GM21360 (cell line): Measurements from ENCODE around the gene SSBP4.

Experiments
- ATAC-seq: cut with Tn5 transposase; IDR thresholded peaks from one replicate; pipeline ENCODE4 v1.9.1; 2021; ENCODE audit warnings: mild to moderate bottlenecking, moderate library complexity; ENCODE audit not compliant: unreplicated experiment

The SSBP4 gene

GRCh38 chr19:18419699-18420460 lies 682 bp downstream of the SSBP4 start:
- no peak for ATAC-seq

DNA sequence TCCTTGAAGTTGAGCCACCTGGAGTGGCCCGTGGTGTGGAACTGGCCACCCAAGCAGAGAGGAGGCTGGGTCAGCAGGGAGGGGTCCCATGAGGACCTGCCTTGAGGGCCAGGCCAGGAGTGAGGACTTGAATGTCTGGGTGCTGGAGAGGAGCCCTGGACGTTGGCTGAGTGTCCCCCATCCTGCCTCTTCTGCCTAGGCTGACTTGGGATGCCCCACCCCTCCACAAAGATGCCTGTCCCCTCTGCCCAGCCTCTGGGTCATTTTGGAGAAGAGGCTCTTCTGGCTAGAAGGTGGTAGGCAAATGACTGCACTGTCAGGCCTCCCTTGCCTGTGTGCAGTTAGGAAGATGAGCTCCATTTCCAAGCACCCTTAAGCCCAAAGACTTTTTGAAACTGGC lies 1.7 kb downstream of the SSBP4 start:
- ATAC-seq = no peak

- ATAC-seq = no peak
Observed at GRCh38 chr19:18421371-18421959, 2.3 kb downstream of the SSBP4 start.

GRCh38 chr19:18422530-18423191 lies 3.5 kb downstream of the SSBP4 start:
- ATAC-seq = no peak

GRCh38 chr19:18423258-18424020 lies 4.2 kb downstream of the SSBP4 start:
- ATAC-seq = no peak

GRCh38 chr19:18424122-18424889 lies 5.1 kb downstream of the SSBP4 start:
- ATAC-seq = no peak

GRCh38 chr19:18424890-18425514 lies 5.8 kb downstream of the SSBP4 start:
- no peak for ATAC-seq

DNA sequence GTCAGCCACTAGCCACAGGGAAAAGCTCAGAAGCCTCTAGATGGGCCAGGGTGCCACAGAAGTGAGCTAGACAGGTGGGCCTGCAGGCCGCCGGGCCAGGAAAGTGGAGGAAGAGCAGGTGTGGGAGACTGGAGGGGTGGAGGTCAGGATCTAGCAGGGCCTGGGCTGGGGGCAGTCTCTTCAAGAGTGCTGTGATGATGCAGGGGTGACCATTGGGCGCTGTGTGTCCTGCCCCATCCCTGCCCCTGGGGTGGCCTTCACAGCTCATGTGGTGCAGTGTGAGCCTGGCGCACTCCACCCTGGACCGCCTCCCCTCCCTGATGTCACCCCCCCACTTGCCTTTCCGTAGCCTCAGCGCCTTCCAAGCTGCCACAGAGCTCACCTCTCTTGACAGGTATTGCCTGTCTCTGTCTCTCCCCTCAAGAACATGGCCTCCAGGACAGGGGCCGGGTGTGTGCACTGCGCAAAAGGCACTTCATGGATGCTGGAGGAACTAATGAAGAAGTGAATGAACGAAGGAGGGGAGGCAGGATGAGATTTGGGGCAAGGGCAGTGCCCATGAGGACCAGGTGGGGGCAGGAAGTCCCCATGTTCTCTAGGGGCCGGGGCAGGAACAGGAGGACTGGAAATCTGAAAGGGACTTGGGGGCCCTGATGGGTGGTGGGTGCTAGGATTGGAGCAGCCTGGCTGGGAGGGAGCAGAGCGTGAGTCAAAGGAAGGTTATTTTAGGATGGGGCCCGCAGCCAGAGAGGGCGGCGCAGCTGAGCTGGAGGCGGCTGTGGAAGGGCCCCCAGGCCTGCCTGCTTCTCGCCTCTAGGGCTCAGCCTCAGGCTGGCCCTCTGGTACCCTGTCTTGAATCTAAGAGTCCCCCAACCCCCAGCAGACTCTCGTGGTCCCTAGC lies 6.6 kb downstream of the SSBP4 start:
- ATAC-seq = no peak

GRCh38 chr19:18426416-18426767 lies 7.2 kb downstream of the SSBP4 start:
- no peak for ATAC-seq

GRCh38 chr19:18427080-18427742 lies 8.0 kb downstream of the SSBP4 start:
- ATAC-seq = no peak

DNA sequence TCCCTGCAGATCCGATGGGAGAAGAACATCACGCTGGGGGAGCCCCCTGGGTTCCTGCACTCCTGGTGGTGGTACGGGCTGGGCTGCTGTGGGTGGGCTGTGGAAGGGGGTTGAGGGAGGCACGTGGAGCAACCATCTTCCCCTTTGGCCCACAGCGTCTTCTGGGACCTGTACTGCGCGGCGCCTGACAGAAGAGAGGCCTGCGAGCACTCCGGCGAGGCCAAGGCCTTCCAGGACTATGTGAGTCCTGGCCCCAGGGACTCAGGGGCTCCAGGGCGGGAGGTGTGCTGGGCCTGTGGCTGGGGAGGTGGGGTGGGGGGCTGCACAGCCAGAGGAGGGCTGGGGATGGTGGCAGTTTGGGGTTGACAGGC lies 8.5 kb downstream of the SSBP4 start:
- ATAC-seq = no peak

DNA sequence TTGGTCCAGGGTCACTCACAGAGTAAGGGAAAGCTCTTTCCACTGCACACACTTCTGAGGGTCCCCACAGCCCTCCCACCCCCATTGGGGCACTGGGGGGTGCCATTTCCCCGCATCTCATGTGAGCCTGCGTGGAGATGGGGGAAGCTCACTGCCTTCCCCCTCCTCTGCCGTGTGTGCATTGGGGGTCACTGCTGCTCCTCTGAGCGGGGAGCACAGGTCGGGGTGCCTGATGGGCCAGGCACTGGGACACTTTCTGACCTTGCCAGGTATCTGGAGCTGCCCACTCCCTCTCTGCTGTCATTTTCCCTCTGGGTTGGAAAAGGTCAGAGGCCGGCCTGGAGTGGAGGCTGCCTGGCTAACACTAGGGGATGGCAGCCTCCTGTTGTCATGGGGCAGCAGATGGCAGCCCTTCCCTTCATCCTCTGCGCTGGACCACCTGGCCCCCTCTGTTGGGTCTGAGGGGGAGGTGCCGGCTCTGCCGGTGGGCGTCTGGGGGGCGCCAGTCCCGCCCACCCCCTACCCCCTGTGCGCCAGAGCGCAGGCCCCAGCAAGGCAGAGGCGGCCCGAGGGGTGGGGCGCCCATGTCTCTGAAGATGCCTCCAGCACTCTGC lies 9.1 kb downstream of the SSBP4 start:
- ATAC-seq = no peak

GRCh38 chr19:18428787-18429674 lies 9.8 kb downstream of the SSBP4 start:
- ATAC-seq = peak; percentile 54

DNA sequence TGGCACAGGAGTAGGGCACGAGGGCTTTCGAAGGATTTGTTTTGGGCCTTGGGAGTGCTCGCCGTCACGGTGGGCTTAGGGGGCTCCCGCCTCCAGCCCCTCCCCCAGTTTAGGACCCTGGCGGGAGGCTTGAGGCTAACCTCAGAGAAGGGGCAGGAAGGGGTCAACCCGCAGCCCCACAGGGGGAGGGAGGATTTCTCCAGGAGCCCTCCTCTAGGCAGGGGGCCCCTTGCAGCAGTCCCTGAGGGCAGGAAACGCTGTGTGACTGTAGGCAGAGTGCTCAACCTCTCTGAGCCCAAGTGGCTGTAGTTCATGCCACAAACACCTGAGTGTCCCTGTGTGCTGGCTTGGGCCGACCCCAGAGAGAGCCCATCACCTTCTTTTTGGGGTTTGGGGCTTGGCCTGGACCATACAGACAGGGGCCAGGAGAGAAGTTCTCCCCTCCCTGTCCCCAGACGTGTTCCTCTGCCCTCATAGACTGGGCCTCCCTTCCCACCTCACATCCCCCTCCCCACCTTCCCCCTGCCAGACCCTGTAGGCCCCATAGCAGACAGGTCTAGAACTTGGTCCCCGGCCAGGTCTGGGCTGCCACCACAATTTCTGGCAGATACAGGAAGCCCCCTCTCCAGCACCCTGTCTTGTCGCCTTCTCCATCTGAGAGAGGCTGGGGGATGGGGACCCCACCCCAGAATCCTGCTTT lies 10.7 kb downstream of the SSBP4 start:
- no peak for ATAC-seq

DNA sequence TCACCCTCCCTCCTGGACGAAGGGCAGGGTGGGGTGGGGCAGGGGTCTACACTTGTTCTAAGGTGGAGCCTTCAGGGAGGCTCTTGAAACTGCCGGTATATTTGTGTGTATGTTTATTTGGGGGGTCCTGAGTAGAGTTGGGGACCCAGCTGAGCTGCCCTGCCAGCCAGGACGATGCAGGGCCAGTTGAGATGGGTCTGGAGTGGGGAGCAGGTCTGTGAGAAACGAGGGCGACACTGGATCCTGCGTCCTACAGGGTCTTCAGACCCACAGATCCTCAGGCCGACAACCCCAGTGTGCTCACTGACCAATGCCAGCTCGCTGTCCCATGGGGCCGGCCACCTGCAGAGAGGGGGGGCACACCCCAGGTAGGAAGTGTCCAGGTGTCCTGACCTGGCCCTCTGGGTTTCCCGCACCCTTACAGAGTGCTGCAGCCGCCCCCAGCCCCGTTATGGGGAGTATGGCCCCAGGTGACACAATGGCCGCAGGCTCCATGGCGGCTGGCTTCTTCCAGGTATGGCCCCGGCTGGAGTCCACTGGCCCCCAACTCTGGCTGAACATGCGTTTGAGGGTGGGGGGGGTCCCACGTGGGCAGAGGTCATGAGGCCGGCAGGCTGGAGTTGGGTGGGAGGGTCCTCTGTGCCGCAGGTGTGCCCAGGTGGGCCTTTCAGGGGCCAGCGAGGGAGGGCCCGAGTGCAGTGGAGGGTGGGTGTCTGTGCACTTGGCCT lies 11.4 kb downstream of the SSBP4 start:
- no peak for ATAC-seq
